ENCODE measurements around the gene TSC22D2. TPM values are rescaled to one million over a fixed set of nuclear protein-coding genes. Genes with fewer than 3 reads are reported as not detected.

TSC22D2 gene
- total RNA-seq, 3 donors from 2014 or later (not counting 1 experiment from before 2014, with no cell fraction given), result 50.1 to 66.3 (median 63.0) TPM

DNA sequence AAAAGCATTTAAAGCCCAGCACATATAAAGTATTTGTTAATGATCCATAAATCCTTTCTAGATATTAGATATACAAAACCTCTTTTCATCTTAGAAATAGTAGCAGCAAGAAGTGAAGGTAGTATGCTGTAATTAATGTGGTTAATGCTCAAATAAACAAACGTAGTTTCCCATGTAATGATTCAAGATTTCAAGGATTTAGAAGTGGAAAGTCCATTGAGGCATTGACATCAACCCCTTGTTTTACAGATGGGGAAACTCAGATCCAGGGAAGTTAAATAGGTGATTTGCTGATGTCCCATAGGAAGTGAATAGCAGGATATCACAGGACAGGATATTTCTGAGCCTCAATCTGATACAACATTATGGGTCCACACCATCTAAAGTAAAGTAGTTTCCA lies 47.2 kb downstream of the TSC22D2 start:
- ATAC-seq (no peak), DNase-seq (no peak)
- TF ChIP-seq, protein P1, sequence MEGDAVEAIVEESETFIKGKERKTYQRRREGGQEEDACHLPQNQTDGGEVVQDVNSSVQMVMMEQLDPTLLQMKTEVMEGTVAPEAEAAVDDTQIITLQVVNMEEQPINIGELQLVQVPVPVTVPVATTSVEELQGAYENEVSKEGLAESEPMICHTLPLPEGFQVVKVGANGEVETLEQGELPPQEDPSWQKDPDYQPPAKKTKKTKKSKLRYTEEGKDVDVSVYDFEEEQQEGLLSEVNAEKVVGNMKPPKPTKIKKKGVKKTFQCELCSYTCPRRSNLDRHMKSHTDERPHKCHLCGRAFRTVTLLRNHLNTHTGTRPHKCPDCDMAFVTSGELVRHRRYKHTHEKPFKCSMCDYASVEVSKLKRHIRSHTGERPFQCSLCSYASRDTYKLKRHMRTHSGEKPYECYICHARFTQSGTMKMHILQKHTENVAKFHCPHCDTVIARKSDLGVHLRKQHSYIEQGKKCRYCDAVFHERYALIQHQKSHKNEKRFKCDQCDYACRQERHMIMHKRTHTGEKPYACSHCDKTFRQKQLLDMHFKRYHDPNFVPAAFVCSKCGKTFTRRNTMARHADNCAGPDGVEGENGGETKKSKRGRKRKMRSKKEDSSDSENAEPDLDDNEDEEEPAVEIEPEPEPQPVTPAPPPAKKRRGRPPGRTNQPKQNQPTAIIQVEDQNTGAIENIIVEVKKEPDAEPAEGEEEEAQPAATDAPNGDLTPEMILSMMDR (IDR thresholded peaks at IDR 0.05), result no peak
- Mint-ChIP-seq H3K4me3 (no peak overlapping the region), H3K9me3 (no peaks in the 10 kb centered on the region), H3K27ac (no peak overlapping the region), H3K27me3 (ENCODE audit: low read depth in 2 of 2) (no peaks in the 10 kb centered on the region), H3K36me3 (no peaks in the 10 kb centered on the region), H3K4me1 (peaks cover 18 to 34% of the 10 kb centered on the region in 2 donors)
- Histone ChIP-seq H3K4me1 (ENCODE audit: control insufficient read depth, insufficient read depth, low read length) (no peaks in the 10 kb centered on the region), H3K27ac (ENCODE audit: low read length) (no peak overlapping the region), H3K9me3 (ENCODE audit: control insufficient read depth, insufficient read depth, low read length) (no peaks in the 10 kb centered on the region), H3K27me3 (ENCODE audit: control insufficient read depth, insufficient read depth, low read length) (no peaks in the 10 kb centered on the region), H3K4me3 (ENCODE audit: low read length) (no peak overlapping the region), H3K36me3 (ENCODE audit: control insufficient read depth, insufficient read depth, low read length) (peaks cover 19% of the 10 kb centered on the region)
- intact Hi-C loops (cut with micrococcal nuclease), result no loop called here
- 88% methylated on average over 1 of the region's 1 CpG for WGBS (ENCODE audit: insufficient coverage)

DNA sequence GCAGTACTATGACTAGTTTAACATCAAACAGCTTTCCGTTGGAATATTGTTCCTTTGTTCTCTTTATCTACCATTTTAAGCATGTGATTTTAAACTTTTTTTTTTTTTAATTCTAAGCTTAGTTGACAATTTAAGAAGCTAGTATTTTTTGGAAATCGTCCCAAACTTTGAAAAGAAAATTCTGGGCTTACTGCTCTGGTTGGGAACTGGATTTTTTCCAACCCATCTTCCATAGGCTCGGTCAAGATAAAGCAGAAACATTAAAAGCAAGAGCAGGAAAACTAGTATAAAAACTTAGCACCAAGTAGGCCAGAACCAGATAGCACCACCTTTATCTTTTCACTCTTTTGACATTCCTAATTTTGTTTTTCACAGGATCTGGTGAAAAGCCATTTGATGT lies 49.9 kb downstream of the TSC22D2 start:
- Histone ChIP-seq H3K36me3 (ENCODE audit: control insufficient read depth, insufficient read depth, low read length) (peaks cover 20% of the 10 kb centered on the region), H3K27ac (ENCODE audit: low read length) (no peak overlapping the region), H3K4me3 (ENCODE audit: low read length) (no peak overlapping the region), H3K27me3 (ENCODE audit: control insufficient read depth, insufficient read depth, low read length) (no peaks in the 10 kb centered on the region), H3K9me3 (ENCODE audit: control insufficient read depth, insufficient read depth, low read length) (no peaks in the 10 kb centered on the region), H3K4me1 (ENCODE audit: control insufficient read depth, insufficient read depth, low read length) (no peaks in the 10 kb centered on the region)
- intact Hi-C loops (cut with micrococcal nuclease), result no loop called here
- TF ChIP-seq, protein P1 (IDR thresholded peaks at IDR 0.05), result no peak
- no peaks in the 10 kb centered on the region for H3K9me3 Mint-ChIP-seq
- no peak overlapping the region for H3K27ac Mint-ChIP-seq
- DNase-seq (no peak), ATAC-seq (no peak)
- no peak overlapping the region for H3K4me3 Mint-ChIP-seq
- peaks cover 12 to 23% of the 10 kb centered on the region in 2 donors for H3K4me1 Mint-ChIP-seq
- no peaks in the 10 kb centered on the region for H3K36me3 Mint-ChIP-seq
- H3K27me3 Mint-ChIP-seq (ENCODE audit: low read depth in 2 of 2), result no peaks in the 10 kb centered on the region
- WGBS (ENCODE audit: insufficient coverage), result 96% methylated on average over 2 of the region's 3 CpGs

DNA sequence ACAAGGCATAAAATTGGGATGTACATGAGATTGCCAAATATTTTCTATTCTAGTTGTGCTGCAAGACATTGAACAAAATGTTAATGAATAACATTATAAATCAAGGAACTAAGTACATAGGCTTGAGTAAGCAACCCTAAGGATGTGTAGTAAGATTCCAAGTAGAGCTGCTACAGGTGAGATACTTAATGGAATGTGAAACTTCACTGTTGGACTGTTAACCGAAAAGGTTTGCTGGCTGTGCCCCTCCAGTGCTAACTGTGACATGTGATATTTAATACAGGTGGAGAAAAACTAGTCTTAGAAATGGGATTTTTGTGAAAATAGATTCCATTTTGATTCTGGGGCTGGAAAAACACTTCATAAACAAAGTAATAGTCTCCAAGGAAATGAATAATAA lies 52.4 kb downstream of the TSC22D2 start:
- no peaks in the 10 kb centered on the region for H3K9me3 ChIP-seq (ENCODE audit: control insufficient read depth, insufficient read depth, low read length)
- Mint-ChIP-seq H3K4me1 (peaks cover under 1% of the 10 kb centered on the region in 2 donors), H3K4me3 (no peak overlapping the region), H3K9me3 (no peaks in the 10 kb centered on the region), H3K27ac (no peak overlapping the region), H3K27me3 (ENCODE audit: low read depth in 2 of 2) (no peaks in the 10 kb centered on the region), H3K36me3 (no peaks in the 10 kb centered on the region)
- no peak overlapping the region for H3K4me3 ChIP-seq (ENCODE audit: low read length)
- intact Hi-C loops (cut with micrococcal nuclease), result no loop called here
- TF ChIP-seq, protein P1 (IDR thresholded peaks at IDR 0.05), result no peak
- DNase-seq (no peak), ATAC-seq (no peak)
- 100% methylated on average over 1 of the region's 1 CpG for WGBS (ENCODE audit: insufficient coverage)
- H3K36me3 ChIP-seq (ENCODE audit: control insufficient read depth, insufficient read depth, low read length), result peaks cover 20% of the 10 kb centered on the region
- H3K27ac ChIP-seq (ENCODE audit: low read length), result no peak overlapping the region
- H3K27me3 ChIP-seq (ENCODE audit: control insufficient read depth, insufficient read depth, low read length), result no peaks in the 10 kb centered on the region
- no peaks in the 10 kb centered on the region for H3K4me1 ChIP-seq (ENCODE audit: control insufficient read depth, insufficient read depth, low read length)

DNA sequence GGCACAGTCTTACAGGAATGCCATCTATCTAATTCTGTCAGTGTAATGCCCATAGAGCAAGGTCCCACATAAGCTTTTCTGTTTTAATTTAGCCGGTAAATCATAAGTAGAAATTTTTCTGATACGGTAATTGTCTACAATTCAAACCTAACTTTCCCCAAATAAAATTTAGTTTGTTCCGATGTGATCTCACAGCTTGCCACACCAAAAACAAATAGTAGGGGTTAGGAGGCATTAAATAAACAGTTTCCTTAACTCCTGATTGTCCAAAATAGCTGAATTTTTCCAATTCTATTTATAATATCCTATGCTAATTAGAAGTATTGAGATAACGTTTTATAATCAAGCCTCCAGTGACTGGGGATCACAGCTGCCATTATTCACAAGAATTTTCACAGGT lies 53.3 kb downstream of the TSC22D2 start:
- ATAC-seq, result no peak
- no peak overlapping the region for H3K4me3 Mint-ChIP-seq
- H3K4me3 ChIP-seq (ENCODE audit: low read length), result no peak overlapping the region
- no peaks in the 10 kb centered on the region for H3K36me3 Mint-ChIP-seq
- no peaks in the 10 kb centered on the region for H3K4me1 Mint-ChIP-seq
- no peak overlapping the region for H3K27ac Mint-ChIP-seq
- no peaks in the 10 kb centered on the region for H3K4me1 ChIP-seq (ENCODE audit: control insufficient read depth, insufficient read depth, low read length)
- 87% methylated on average over 3 of the region's 4 CpGs for WGBS (ENCODE audit: insufficient coverage)
- no peak overlapping the region for H3K27ac ChIP-seq (ENCODE audit: low read length)
- peaks cover 20% of the 10 kb centered on the region for H3K36me3 ChIP-seq (ENCODE audit: control insufficient read depth, insufficient read depth, low read length)
- no peaks in the 10 kb centered on the region for H3K27me3 Mint-ChIP-seq (ENCODE audit: low read depth in 2 of 2)
- H3K9me3 ChIP-seq (ENCODE audit: control insufficient read depth, insufficient read depth, low read length), result no peaks in the 10 kb centered on the region
- H3K27me3 ChIP-seq (ENCODE audit: control insufficient read depth, insufficient read depth, low read length), result no peaks in the 10 kb centered on the region
- no peak for DNase-seq
- TF ChIP-seq, protein P1 (IDR thresholded peaks at IDR 0.05), result no peak
- intact Hi-C loops (cut with micrococcal nuclease), result no loop called here
- H3K9me3 Mint-ChIP-seq, result no peaks in the 10 kb centered on the region

All from natural killer cell (primary cell).